NCI-H2081 (cell line): ENCODE measurements around the gene TPM2.
"Not testable (repeated sequence)": the region's sequence is repeated elsewhere in the genome, so short reads cannot be mapped to it uniquely, and the experiment has no call there.

Source experiments
- DNase-seq, 2 experiments: peaks; one replicate each; lab custom pipeline; 2025; lab: John Stamatoyannopoulos, UW

Gene TPM2

GRCh38 chr9:35656348-35656747 lies 33.4 kb downstream of the TPM2 start:
- DNase-seq: no peak

- no peak for DNase-seq
Measured at GRCh38 chr9:35653611-35654010, 36.1 kb downstream of the TPM2 start.

- no peak for DNase-seq
Measured at GRCh38 chr9:35652829-35653209, 36.9 kb downstream of the TPM2 start.

DNA sequence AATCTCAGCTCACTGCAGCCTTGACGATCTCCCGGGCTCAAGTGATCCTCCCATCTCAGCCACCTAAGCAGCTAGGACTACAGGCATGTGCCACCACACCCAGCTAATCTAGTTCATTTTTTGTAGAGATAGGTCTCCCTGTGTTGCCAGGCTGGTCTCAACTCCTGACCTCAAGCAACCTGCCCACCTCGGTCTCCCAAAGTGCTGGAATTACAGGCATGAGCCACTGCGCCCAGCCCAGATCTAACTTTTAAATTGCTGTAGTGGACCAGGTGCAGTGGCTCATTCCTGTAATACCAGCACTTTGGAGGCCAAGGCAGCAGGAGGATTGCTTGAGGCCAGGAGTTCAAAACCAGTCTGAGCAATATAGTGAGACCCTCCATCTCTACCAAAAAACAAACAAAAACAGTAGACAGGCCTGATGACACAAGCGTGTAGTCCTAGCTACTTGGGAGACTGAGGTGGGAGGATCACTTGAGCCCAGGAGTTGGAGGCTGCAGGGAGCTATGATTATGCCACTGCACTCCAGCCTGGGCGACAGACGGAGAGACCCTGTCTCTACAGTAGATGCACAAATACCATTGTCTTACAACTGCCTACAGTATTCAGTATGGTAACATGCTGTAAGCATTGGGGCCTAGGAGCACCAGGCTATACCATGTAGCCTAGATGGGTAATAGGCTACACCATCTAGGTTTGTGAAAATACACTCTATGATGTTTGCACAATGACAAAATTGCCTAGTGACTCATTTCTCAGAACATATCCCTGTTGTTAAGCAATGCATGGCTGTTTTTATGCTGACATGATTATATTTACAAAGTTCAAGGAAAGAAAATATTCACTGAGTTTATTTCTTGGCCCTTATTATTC lies 37.5 kb downstream of the TPM2 start:
- DNase-seq: peak in 1 of 2 experiments; percentile 18

DNA sequence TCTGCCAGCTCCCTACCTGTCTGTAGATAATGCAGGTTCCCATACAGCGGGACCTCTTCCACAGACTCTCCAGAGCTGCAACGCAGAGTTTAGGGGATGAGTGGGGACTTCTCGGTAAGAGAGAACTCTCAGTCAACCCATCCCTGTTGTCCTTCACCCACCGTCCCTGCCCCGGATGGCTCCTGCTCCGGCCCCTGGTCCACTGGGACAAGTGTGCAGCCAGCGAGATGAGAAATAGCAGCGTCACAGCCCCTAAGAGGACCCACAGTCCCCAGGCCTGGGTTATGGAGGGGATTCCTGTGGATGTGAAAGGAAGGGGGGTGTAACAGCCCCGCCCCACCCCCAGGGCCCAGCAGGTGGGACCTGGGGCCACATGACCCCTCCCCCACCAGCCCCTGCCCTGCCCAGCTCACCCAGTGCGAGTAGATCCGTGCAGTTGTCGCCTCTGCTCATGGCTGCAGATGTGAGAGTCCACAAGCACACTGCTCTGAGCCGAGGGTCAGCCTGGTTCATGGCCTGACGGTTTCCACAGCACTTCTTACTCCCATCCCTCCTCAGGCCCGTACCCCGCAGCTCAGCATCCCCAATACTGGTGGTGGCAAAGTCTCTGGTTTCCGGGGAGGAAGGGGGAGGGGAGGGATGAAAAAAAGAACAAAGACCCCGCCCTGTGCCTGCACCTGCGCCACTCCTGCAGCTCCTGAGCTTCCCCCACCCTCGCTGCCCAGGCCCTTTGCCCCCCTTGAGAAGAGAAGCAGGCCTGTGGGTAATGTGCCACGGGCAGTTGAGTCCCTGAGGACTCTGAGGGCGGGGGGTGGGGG lies 39.2 kb downstream of the TPM2 start, which contains the start of gene SIT1:
Gene SIT1 (minus strand): TSS at position 591 of the 818 bp plus-strand sequence. CDS start 78 bp downstream, at position 513.
- no peak for DNase-seq

DNA sequence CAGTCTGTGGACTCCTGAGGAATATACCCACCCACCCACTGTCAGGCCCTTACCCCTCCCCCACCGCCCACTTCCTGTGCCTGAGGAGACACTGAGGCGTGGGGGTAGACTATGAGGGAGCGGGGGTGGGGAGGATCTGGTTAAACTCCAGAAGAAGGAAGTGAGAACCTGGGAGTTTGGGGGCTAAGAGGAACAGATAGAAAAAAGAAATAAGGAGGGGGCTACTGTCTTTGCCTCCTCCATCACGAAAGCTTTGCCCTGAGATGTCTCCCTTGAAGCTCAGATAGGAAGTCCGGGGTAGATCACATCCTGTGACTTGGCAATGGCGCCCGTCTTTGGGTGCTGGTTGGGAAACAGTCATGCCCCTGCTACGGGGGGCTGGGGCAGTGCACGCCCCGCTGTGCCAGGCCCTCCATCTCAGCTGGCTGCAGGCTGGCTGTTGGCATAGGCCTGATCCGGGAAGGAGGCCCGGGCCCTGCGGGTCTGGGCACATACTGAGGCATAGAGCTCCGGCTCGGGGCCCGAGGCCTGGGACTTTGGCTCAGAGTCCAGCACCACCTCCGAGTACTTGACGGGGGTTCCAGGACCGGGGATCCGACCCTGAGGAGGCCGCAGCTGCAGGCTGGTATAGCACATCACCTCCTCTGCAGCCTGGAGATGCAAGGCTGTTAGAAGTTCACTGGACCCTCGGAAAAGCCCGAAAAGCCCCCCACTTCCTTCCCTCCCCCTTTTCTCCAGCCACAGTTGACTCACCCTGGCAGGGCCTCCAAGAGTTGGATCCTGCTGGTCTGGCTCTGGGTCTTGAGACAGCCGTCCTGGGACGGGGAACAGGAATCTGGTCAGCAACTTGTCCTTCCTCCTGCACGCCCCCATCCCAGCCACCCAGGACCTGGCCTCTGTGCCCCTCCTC lies 40.0 kb downstream of the TPM2 start:
- no peak for DNase-seq

DNA sequence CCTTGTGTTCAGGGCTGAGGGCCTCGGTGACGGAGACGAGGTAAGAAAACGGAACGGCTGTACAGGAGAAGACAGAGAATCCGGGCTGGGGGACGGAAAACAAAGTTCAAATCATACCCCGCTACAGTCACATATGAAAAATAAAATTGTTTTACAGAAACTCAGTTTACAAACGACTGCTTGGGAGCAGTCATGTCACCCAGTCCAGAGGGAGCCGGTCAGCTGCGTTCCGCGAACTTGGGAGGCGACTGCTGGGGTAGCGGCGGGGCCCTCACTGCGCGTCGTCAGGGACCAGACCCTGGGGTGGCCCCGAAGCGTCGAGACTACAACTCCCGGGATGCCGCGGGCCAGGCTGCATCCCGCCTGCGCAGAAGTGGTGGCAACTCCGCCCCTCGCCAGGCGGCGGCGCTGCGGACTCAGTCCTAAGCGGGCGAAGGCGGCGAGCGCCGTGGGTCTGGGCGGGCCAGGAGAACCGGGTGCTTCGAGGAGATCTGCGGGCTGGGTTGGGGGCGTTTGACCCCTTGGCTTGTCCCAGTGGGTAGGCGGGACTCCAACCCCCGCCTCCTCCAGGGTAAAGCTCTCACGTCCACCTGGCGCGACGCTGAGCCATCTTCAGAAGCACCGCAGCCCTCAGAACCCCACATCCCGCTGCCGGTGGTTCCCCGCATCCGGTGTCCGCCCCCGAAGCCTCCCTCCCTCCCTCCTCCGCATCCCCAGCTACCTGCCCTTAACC lies 43.0 kb downstream of the TPM2 start:
- peak; percentile 90 to 92 for DNase-seq

GRCh38 chr9:35646153-35646532 lies 43.6 kb downstream of the TPM2 start:
- DNase-seq: no peak

DNA sequence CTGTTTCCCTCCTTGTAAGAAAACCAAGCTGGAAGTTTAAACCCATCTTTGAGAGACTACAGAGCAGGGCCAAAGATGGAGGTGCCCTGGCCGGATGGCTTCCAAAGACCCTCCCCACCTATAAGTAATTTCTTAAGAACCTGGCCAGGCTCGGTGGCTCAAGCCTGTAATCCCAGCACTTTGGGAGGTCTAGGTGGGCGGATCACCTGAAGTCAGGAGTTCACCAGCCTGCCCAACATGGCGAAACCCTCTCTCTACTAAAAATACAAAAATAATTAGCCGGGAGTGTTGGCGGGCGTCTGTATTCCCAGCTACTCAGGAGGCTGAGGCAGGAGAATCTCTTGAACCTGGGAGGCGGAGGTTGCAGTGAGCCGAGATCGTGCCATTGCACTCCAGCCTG lies 44.0 kb downstream of the TPM2 start:
- DNase-seq: not testable (repeated sequence)

- no peak for DNase-seq
Measured at GRCh38 chr9:35643046-35643445, 46.7 kb downstream of the TPM2 start.

- DNase-seq: not testable (repeated sequence)
Measured at GRCh38 chr9:35641478-35641877, 48.2 kb downstream of the TPM2 start.

- DNase-seq: not testable (repeated sequence)
Measured at GRCh38 chr9:35640431-35640830, 49.3 kb downstream of the TPM2 start.

GRCh38 chr9:35639631-35640030 lies 50.1 kb downstream of the TPM2 start:
- no peak for DNase-seq

DNA sequence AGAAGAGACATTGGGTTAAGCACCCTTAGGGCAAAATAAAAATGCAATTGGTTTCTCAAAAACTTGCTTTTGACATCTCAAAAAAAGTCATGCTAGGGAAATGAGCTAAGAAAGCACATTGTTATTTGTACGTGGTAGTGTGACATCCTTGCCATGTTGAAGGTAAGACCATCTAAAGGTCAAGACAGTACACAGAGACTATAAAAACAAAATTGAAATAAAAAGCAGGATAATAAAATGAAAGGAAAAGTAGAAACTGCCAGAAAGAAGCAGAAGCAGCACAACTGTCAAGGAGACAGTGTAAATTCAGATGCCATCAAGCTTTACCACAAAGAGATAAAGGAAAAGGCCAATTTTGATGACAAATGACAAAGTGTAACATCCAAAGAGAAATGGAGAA lies 50.5 kb downstream of the TPM2 start:
- DNase-seq: not testable (repeated sequence)

DNA sequence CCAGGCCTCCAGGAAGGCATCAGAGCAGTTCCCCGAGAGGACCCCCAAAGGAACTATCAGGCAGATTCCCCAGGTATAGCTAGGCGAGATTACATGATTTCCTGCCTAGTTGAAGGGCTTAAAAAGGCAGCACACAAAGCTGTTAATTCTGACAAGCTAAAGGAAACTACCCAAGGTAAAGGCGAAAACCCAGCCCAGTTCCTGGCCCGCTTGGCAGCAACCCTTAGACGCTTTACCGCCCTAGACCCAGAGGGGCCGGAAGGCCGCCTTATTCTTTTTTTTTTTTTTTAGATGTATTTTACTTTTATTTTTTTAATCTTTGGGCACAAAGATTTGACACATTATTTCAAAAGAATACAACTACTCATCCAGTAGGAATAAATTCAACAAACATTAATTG lies 51.0 kb downstream of the TPM2 start:
- DNase-seq: not testable (repeated sequence)

DNA sequence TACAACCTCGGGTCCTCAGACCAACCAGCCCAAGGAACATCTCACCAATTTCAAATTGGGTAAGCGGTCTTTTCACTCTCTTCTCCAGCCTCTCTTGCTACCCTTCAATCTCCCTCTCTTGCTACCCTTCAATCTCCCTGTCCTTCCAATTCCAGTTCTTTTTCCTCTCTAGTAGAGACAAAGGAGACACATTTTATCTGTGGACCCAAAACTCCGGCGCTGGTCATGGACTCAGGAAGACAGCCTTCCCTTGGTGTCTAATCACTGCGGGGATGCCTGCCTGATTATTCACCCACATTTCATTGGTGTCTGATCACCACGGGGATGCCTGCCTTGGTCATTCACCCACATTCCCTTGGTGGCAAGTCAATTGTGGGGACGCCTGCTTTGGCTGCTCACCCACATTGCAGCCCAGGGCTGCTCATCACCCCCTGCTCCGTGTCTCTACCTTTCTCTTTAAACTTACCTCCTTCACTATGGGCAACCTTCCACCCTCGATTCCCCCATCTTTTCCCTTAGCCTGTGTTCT lies 52.2 kb downstream of the TPM2 start:
- not testable (repeated sequence) for DNase-seq

- DNase-seq: not testable (repeated sequence)
Measured at GRCh38 chr9:35636877-35637246, 52.9 kb downstream of the TPM2 start.

- DNase-seq: no peak
Measured at GRCh38 chr9:35636135-35636876, 53.4 kb downstream of the TPM2 start.

DNA sequence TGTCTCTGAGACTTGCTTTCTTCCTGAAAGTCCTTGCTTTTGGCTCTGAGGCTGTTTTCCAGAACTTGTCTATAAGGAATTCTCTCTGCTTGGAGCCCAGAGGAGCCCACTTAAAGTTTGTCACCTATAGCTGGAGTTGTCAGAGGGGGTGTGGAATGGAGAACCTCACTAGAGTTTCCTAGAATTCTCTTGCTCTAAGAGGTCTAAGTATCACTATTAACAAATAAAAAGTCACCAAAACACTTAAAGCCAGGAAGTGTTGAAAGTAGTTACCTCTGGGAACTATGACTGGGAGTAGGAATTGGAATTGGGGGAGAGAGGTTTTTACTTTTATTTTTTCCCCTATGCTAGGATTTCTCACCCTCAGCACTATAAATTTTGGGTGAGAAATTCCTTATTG lies 54.0 kb downstream of the TPM2 start:
- DNase-seq: no peak
